Measurements from ENCODE around the gene C1orf159. TPM values are rescaled to one million over a fixed set of nuclear protein-coding genes. Genes with fewer than 3 reads are reported as not detected.

Gene C1orf159
- total and polyA plus RNA-seq, 2 donors from 2014 or later, result 8.6 to 14.8 TPM

GRCh38 chr1:1043921-1044320 is 72.0 kb downstream of the C1orf159 start:
- Histone ChIP-seq H3K4me1 (ENCODE audit: control insufficient read depth in 2 of 3, insufficient read depth in 2 of 3, low read depth in 1 of 3, low read length in 3 of 3) (peaks cover 0 to 6% (median 0%) of the 10 kb centered on the region in 3 donors), H3K4me3 (ENCODE audit: low read length in 3 of 3) (no peak overlapping the region), H3K9me3 (ENCODE audit: control insufficient read depth in 2 of 3, insufficient read depth in 1 of 3, low read length in 3 of 3) (no peaks in the 10 kb centered on the region), H3K27ac (ENCODE audit: low read depth in 2 of 2, low read length in 2 of 2) (no peak overlapping the region), H3K27me3 (ENCODE audit: control insufficient read depth, insufficient read depth, low read length) (no peaks in the 10 kb centered on the region), H3K36me3 (ENCODE audit: control insufficient read depth in 2 of 3, insufficient read depth in 3 of 3, low read length in 3 of 3) (peaks cover 0 to 5% (median 4%) of the 10 kb centered on the region in 3 donors), H3K9ac (ENCODE audit: low read length in 3 of 3) (no peak overlapping the region)
- TF ChIP-seq CTCF (IDR thresholded peaks at IDR 0.05; ENCODE audit: borderline replicate concordance, extremely low read depth, insufficient read depth), result no peak
- intact Hi-C loops (cut with DNase I), result no loop called here
- DNase-seq (no peak), FAIRE-seq (no peak)

- H3K27me3 ChIP-seq (ENCODE audit: control insufficient read depth, insufficient read depth, low read length), result no peaks in the 10 kb centered on the region
- DNase-seq, result no peak
- H3K9me3 ChIP-seq (ENCODE audit: control insufficient read depth in 2 of 3, insufficient read depth in 1 of 3, low read length in 3 of 3), result no peaks in the 10 kb centered on the region
- no peak for TF ChIP-seq CTCF (IDR thresholded peaks at IDR 0.05; ENCODE audit: borderline replicate concordance, extremely low read depth, insufficient read depth)
- no peak overlapping the region for H3K9ac ChIP-seq (ENCODE audit: low read length in 3 of 3)
- H3K4me1 ChIP-seq (ENCODE audit: control insufficient read depth in 2 of 3, insufficient read depth in 2 of 3, low read depth in 1 of 3, low read length in 3 of 3), result peaks cover 0 to 6% (median 0%) of the 10 kb centered on the region in 3 donors
- peaks cover 0 to 5% (median 4%) of the 10 kb centered on the region in 3 donors for H3K36me3 ChIP-seq (ENCODE audit: control insufficient read depth in 2 of 3, insufficient read depth in 3 of 3, low read length in 3 of 3)
- no peak overlapping the region for H3K27ac ChIP-seq (ENCODE audit: low read depth in 2 of 2, low read length in 2 of 2)
- H3K4me3 ChIP-seq (ENCODE audit: low read length in 3 of 3), result no peak overlapping the region
- no peak for FAIRE-seq
- intact Hi-C loops (cut with DNase I), result no loop called here
Measured at GRCh38 chr1:1043411-1043810, 72.5 kb downstream of the C1orf159 start.

- Histone ChIP-seq H3K4me3 (ENCODE audit: low read length in 3 of 3) (no peak overlapping the region), H3K4me1 (ENCODE audit: control insufficient read depth in 2 of 3, insufficient read depth in 2 of 3, low read depth in 1 of 3, low read length in 3 of 3) (peaks cover 0 to 6% (median 0%) of the 10 kb centered on the region in 3 donors), H3K9ac (ENCODE audit: low read length in 3 of 3) (no peak overlapping the region), H3K36me3 (ENCODE audit: control insufficient read depth in 2 of 3, insufficient read depth in 3 of 3, low read length in 3 of 3) (peaks cover 0 to 5% (median 4%) of the 10 kb centered on the region in 3 donors), H3K27ac (ENCODE audit: low read depth in 2 of 2, low read length in 2 of 2) (no peak overlapping the region), H3K27me3 (ENCODE audit: control insufficient read depth, insufficient read depth, low read length) (no peaks in the 10 kb centered on the region), H3K9me3 (ENCODE audit: control insufficient read depth in 2 of 3, insufficient read depth in 1 of 3, low read length in 3 of 3) (no peaks in the 10 kb centered on the region)
- no peak for TF ChIP-seq CTCF (IDR thresholded peaks at IDR 0.05; ENCODE audit: borderline replicate concordance, extremely low read depth, insufficient read depth)
- DNase-seq, result no peak
- no peak for FAIRE-seq
- intact Hi-C loops (cut with DNase I), result no loop called here
Measured at GRCh38 chr1:1042835-1043234, 73.1 kb downstream of the C1orf159 start.

GRCh38 chr1:1041873-1042272 is 74.0 kb downstream of the C1orf159 start:
- intact Hi-C loops (cut with DNase I), result no loop called here
- Histone ChIP-seq H3K27ac (ENCODE audit: low read depth in 2 of 2, low read length in 2 of 2) (no peak overlapping the region), H3K9ac (ENCODE audit: low read length in 3 of 3) (no peak overlapping the region), H3K9me3 (ENCODE audit: control insufficient read depth in 2 of 3, insufficient read depth in 1 of 3, low read length in 3 of 3) (no peaks in the 10 kb centered on the region), H3K4me3 (ENCODE audit: low read length in 3 of 3) (no peak overlapping the region), H3K27me3 (ENCODE audit: control insufficient read depth, insufficient read depth, low read length) (no peaks in the 10 kb centered on the region), H3K36me3 (ENCODE audit: control insufficient read depth in 2 of 3, insufficient read depth in 3 of 3, low read length in 3 of 3) (peaks cover 0 to 5% (median 4%) of the 10 kb centered on the region in 3 donors), H3K4me1 (ENCODE audit: control insufficient read depth in 2 of 3, insufficient read depth in 2 of 3, low read depth in 1 of 3, low read length in 3 of 3) (peaks cover 0 to 6% (median 0%) of the 10 kb centered on the region in 3 donors)
- DNase-seq, result no peak
- TF ChIP-seq CTCF (IDR thresholded peaks at IDR 0.05; ENCODE audit: borderline replicate concordance, extremely low read depth, insufficient read depth), result no peak
- no peak for FAIRE-seq

Measured in kidney (tissue), 14 donors.